DOHH2 (cell line): ENCODE measurements around the gene MUC12.
"Not testable (repeated sequence)": the region's sequence is repeated elsewhere in the genome, so short reads cannot be mapped to it uniquely, and the experiment has no call there.

Experiments
- EZH2phosphoT487 ChIP-seq: fragments of 200-600 bp; sonication (generic); IDR thresholded peaks from 2 replicates; pipeline ENCODE4 v1.6.1; 2017; ENCODE audit warnings: borderline replicate concordance, mild to moderate bottlenecking, antibody characterized with exemption, low read length, moderate library complexity, mixed read lengths
- TF ChIP-seq, protein P1 (sequence below): fragments of 200-600 bp; sonication (generic); IDR thresholded peaks from one replicate; pipeline ENCODE4 v1.5.1; 2014; ENCODE audit warnings: antibody characterized with exemption, mild to moderate bottlenecking, low read depth, low read length; ENCODE audit not compliant: poor library complexity, severe bottlenecking

- TF ChIP-seq, protein P1, sequence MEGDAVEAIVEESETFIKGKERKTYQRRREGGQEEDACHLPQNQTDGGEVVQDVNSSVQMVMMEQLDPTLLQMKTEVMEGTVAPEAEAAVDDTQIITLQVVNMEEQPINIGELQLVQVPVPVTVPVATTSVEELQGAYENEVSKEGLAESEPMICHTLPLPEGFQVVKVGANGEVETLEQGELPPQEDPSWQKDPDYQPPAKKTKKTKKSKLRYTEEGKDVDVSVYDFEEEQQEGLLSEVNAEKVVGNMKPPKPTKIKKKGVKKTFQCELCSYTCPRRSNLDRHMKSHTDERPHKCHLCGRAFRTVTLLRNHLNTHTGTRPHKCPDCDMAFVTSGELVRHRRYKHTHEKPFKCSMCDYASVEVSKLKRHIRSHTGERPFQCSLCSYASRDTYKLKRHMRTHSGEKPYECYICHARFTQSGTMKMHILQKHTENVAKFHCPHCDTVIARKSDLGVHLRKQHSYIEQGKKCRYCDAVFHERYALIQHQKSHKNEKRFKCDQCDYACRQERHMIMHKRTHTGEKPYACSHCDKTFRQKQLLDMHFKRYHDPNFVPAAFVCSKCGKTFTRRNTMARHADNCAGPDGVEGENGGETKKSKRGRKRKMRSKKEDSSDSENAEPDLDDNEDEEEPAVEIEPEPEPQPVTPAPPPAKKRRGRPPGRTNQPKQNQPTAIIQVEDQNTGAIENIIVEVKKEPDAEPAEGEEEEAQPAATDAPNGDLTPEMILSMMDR: not testable (repeated sequence)
- not testable (repeated sequence) for TF ChIP-seq EZH2phosphoT487
Measured at GRCh38 chr7:101002333-101002732, 33.0 kb downstream of the MUC12 start.
